Stimulated activated CD8-positive, alpha-beta memory T cell treated with anti-CD3 and anti-CD28 coated beads, Interleukin-2, amount 100 ng/mL, for 48 hours (primary cell): Measurements from ENCODE around the gene PNP.
"Not testable (repeated sequence)": the region's sequence is repeated elsewhere in the genome, so short reads cannot be mapped to it uniquely, and the experiment has no call there.

Source experiments
- DNase-seq, 2 donors: peaks; one replicate each; pipeline ENCODE4 v3.0.0-alpha.2; 2020; ENCODE audit warnings: low read depth in 2 of 2

PNP gene

DNA sequence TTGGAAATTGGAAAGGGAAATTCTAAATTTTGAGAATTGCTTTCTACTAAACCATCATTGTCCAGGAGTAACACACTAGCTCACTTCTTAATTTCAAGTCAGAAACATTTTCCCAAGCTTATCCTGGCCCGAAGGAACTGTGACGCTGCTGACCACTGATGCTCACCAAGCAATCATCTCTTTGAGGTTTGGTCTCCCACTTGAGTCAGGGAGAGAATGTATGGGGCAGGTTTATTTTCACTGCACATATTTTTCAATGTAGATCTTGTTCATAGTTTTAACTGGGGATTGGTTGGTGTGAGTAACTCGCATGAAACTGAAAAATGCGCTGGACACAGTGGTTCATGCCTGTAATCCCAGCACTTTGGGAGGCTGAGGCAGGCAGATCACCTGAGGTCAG is 23.3 kb downstream of the PNP start:
- no peak for DNase-seq

DNA sequence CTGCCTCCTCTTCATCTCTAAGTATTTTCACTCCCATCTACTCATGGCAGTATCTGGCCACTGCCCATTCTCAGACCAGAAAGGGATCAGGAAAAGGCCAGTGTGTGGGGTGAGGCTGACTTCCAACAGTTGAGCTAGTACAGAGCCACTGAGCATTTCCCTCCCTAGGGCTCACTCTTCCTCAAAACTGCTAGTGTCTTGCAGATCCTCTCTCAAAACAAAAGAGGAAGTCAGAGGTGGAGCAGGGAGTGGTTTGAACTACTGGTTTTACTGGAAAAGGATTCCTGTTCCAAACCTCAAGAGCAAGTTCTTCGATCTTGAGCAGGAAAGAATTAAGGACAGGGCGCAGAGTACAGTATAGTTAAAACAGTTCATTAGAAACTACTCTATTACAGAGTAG is 24.4 kb downstream of the PNP start:
- no peak for DNase-seq

DNA sequence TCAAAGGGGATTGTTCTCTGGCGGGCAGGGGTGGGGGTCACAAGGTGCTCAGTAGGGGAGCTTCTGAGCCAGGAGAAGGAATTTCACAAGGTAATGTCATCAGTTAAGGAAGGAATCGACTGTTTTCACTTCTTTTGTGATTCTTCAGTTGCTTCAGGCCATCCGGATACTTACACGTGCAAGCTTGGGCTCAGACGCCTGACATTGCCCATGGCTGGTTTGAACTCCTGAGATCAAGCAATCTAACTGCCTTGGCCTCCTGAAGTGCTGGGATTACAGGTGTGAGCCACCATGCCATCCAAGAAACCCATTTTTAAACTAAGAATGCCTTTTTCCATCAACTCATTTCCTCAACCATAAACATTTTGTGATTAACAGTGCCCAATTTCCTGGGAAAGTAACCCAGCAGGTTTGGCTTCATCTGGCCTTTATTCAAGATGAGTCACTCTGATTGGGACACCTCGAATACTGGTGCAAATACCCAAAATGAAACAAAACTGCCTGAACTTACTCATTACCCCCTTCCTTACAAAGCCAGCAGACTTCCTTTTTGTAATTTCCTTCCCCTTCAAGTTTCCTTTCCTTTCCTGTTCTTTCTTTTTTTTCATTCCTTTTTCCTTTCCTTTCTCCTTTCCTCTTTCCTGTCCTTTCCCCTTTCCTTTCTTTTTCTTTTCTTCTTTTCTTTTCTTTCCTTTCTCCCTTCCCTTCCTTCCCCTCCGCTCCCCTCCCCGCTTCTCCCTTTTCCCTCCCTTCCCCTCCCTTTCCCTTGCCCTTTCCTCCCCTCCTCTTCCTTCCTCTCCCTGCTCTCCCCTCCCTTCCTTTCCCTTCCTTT is 25.9 kb downstream of the PNP start:
- no peak for DNase-seq

DNA sequence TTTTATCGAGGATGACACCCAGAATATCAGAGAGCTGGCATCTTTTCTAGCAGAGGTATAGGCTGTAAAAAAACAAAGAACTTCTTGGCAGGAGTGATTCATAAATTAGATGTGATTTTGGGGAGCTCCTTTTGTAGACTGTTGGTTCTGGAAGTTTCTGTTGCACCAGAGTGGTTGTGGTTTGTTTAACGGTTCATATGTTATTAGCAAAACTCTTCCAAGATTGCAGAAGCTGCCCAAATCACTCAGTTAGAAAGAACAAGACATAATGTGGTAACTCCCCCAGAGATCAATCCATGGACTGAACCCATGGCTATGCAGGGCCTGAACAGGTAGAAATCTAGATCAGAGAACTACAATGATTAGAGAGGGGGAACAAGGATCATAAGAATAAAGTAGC is 29.4 kb downstream of the PNP start:
- no peak for DNase-seq

DNA sequence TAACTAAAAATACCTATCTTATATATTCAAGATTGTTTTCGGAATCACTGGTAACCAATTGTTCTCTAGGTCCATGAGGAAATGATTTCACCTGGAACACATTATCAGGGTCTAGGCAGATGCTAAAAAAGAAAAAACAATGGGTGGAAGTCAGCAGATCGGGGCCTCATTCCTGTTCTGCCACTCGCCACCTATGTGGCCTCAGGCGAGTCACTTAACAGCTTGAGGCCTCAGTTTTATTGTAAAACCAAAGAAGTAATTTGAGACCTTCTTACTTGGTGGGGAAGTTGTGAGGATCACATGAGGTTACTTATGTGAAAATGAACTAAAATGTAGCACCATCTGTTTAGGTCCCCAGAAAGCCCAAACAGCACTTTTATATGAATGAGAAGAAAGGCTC is 29.9 kb downstream of the PNP start:
- DNase-seq: no peak

DNA sequence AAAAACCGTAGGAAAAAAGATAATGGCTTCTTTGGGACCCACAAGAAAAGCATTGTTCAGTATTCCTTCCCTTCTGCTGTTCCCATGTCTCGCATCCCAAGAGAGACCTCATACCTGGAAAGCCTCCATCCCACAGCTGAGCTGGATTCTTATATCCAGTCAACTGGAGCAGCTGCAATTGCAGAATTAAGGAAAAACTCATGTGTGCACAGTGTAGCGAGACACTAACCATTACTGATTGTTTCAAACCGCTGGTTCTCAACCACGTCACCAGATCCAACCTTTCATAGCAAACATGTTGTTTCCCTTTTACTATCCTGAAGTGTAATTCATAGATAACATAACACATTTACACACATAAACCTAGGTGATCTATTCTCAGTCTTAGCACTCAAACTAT is 30.7 kb downstream of the PNP start:
- no peak for DNase-seq

DNA sequence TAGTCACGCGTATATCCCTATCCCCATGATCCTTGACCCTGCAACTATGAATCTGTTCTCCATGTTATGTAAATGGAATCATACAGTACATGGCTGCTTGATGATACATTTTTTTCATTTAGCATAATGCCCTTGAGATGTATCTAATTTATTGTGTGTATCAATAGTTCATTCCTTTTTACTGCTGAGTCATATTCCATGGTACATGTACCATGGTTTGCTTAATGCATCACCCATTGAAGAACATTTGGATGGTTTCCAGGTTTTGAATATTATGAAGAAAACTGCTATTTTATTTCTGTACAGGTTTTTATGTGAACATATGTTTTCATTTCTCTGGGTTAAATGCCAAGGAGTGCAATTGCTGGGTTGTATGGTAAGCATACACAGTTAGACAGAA is 32.1 kb downstream of the PNP start:
- no peak for DNase-seq

DNA sequence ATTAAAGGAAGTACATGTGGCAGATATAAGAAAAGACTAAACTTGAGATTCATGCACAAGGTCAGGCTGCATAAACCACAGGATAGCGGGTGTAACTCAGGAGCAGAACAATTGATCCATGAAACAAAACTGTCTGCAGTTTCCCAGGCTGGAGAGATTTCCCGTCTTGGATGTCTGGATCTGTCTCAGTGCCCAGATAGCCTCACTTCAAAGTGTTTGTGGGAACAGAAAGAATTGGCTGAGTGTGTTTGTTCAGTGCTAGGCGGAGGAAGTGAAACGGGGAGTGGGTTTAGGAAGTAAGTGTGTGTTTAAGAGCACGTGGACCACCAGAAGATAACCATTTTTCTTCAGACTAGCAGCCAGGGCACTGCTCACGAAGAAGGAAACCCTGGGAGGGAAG is 34.7 kb downstream of the PNP start:
- DNase-seq: no peak

DNA sequence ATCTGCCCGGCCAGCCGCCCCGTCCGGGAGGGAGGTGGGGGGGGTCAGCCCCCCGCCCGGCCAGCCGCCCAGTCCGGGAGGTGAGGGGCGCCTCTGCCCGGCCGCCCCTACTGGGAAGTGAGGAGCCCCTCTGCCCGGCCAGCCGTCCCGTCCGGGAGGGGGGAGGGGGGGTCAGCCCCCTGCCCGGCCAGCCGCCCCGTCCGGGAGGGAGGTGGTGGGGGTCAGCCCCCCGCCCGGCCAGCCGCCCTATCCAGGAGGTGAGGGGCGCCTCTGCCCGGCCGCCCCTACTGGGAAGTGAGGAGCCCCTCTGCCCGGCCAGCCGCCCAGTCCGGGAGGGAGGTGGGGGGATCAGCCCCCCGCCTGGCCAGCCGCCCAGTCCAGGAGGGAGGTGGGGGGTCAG is 37.1 kb downstream of the PNP start:
- not testable (repeated sequence) for DNase-seq

DNA sequence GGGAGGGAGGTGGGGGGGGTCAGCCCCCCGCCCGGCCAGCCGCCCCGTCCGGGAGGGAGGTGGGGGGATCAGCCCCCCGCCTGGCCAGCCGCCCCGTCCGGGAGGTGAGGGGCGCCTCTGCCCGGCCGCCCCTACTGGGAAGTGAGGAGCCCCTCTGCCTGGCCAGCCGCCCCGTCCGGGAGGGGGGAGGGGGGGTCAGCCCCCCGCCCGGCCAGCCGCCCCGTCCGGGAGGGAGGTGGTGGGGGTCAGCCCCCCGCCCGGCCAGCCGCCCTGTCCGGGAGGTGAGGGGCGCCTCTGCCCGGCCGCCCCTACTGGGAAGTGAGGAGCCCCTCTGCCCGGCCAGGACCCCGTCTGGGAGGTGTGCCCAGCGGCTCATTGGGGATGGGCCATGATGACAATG is 37.5 kb downstream of the PNP start:
- DNase-seq: not testable (repeated sequence)

DNA sequence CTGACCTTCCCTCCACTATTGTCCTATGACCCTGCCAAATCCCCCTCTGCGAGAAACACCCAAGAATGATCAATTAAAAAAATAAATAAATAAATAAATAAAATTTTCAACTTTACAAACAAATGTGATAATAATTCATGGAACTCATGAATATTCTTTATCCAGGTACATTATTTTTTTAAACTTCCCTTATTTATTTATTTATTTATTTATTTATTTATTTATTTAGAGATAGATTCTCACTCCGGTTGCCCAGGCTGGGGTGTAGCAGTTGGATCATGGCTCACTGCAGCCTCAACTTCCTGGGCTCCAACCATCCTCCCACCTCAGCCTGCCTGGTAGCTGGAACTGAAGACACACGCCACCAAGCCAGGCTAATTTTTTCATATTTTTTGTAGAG is 38.3 kb downstream of the PNP start:
- DNase-seq: not testable (repeated sequence)

DNA sequence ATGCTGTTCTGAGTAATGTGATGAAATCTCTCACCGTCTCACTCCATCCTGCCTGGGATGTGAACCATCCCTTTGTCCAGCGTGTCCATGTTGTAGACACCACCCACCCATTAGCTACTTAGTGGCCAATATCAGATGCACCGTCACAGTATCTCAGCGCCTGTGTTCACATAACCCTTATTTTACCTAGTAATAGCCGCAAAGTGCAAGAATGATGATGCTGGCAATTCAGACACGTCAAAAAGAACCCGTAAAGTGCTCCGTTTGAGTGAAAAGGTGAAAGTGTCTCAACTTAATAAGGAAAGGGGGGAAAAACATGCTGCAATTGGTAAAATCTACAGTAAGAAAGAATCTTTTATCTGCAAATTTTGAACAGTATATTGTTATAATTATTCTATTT is 39.2 kb downstream of the PNP start:
- DNase-seq: no peak

DNA sequence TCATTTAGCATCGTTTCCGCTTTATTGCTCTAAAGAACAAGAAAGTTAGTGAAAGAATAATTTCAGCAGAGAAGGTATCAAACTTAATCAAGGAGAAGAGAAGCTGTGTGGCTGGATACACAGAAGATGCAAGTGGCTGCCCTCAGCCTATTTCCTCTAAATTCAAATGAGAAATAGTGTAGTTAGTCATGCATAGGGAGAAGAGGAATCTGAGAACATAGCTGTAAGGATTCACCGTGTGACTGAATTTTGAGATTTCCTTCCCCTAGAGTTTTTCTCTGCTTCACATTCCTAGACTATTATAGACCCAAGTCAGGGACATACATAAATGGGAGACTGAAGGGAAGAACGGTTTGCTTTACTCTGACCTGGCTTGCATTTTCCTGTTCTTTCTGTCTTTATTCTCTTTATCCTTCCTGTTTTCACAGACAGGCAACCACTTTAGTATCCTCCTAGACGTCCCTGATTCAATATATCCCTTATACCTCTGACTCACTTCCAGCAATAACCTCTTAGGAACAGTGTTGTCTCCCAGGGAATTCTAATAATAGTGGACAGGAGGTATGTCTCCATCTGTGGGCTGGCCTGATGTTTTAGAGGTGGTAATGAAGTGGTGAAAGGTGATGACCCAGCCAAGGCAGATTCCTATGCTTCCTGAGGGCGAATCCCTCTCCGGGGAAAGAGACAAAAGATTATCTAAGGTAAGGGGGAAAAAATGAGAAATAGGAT is 43.1 kb downstream of the PNP start:
- DNase-seq: no peak

DNA sequence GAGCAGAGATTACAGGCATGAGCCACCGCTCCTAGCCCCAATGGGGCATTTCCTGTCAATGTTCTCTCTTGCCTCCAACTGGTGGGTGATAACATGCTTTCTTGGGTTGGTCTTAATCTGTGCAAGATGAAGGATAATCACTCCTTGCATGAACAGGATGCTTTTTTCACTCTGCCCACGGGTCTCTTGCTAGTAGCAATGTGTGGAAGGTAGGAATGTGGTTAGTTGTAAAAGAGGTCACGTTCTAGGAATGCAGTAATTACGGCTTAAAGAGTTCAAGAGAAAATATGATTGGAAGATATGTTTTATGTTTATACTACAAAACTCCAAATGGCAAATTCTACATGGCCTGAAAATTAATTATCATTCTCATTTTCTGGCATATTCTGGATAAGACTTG is 46.6 kb downstream of the PNP start:
- DNase-seq: no peak

DNA sequence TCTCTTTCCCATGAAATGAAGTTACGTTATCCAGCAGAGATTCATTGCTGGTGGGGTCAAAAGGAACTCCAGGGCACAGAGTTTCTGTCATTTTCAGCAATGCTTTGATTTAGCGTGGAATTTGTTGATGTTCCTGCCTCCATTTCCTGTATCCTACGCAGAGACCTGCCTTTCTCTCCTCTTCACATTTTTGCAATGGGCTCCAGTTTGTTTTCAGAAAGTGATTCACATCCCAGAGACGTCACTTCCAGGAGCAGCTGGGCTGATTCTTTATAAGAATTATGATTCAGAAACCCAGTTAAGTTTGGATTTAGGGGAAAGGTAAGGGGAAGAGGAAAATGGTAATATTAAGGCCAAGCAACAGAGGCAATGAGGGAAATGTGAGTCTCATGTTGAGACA is 47.7 kb downstream of the PNP start:
- no peak for DNase-seq

DNA sequence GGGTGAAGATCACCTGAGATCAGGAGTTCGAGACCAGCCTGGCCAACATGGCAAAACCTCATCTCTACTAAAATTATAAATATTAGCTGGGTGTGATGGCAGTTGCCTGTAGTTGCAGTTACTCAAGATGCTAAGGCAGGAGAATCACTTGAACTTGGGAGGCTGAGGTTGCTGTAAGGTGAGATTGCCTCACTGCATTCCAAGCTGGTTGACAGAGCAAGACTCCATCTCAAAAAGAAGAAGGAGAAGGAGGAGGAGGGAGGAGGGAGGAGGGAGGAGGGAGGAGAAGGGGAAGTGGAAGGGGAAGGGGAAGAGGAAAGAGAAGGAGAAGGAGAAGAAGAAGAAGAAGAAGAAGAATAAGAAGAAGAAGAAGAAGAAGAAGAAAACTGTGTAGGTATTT is 53.1 kb downstream of the PNP start:
- DNase-seq: no peak

DNA sequence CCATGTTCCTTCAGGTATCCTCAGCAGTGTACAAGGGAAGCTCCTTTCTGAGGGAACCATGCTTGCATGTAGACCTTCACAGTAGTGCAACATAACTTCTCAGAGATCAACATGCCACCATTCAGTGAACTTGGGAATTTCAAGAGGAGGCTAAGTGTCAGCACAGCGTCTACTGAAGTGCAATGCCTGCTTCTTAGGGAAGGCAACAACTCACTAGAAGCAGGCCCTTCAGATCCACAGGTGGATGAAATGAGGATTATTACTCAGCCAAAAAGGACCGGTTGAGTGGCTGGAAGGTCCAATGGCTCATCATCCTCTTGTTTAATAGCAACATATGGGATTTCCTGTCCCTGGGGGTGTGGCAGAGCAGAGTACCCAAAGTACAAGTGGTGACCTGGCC is 54.8 kb downstream of the PNP start:
- no peak for DNase-seq
